ENCODE data around the gene YJEFN3. TPM values are rescaled to one million over a fixed set of nuclear protein-coding genes. Genes with fewer than 3 reads are reported as not detected.

YJEFN3 gene
- total RNA-seq, 4 donors from 2014 or later = 0.08 to 0.57 (median 0.15) TPM

DNA sequence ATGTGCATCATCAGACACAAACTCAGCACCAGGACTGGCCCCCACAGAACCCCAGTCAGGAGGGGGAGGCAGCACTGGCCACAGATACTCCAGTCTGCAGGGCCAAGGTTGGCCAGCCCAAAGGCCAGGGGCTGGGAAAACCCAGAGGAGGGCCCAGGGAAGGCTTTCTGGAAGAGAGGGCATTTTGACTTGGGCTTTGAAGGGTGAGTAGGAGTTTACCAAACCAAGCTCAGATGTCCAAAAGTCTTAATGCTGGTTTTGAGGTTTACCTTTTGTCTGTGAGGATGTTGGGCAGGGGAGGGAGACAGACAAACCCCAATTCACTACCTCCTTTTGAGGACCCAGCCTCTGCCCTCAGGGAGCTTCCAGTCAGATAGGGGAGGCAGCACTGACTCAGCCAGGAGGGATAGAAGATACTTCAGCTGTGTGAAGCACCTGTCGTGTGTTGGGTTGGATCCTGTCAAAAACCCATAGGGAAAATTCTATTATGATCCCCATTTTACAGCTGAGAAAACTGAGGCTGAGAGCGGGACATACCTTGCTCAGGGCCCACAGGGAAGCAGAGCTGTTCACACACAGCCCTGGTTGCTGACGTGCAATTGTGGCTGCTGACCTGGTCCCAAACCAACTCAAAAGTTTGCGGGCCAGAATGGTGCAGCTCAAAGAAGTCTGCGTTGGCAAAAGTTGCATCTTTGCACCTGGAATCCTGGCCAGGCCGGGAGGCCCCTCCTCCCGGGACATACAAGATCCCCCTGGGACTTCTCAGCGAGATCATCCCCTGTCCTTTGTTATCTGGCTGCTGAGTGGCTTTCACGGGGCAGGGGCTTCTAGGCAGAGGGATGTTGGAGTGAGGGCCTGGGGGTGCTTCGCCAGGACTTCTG is 22.5 kb downstream of the YJEFN3 start:
- Histone ChIP-seq H3K27ac (no peak overlapping the region), H3K36me3 (no peaks in the 10 kb centered on the region), H3K9me3 (no peaks in the 10 kb centered on the region), H3K27me3 (peaks cover 0 to 58% (median 0%) of the 10 kb centered on the region in 4 donors), H3K4me1 (peaks cover 0 to 6% (median 4%) of the 10 kb centered on the region in 3 donors), H3K4me3 (no peak overlapping the region)
- TF ChIP-seq, protein P1, sequence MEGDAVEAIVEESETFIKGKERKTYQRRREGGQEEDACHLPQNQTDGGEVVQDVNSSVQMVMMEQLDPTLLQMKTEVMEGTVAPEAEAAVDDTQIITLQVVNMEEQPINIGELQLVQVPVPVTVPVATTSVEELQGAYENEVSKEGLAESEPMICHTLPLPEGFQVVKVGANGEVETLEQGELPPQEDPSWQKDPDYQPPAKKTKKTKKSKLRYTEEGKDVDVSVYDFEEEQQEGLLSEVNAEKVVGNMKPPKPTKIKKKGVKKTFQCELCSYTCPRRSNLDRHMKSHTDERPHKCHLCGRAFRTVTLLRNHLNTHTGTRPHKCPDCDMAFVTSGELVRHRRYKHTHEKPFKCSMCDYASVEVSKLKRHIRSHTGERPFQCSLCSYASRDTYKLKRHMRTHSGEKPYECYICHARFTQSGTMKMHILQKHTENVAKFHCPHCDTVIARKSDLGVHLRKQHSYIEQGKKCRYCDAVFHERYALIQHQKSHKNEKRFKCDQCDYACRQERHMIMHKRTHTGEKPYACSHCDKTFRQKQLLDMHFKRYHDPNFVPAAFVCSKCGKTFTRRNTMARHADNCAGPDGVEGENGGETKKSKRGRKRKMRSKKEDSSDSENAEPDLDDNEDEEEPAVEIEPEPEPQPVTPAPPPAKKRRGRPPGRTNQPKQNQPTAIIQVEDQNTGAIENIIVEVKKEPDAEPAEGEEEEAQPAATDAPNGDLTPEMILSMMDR (IDR thresholded peaks at IDR 0.05) = no peak
- TF ChIP-seq POLR2A (IDR thresholded peaks at IDR 0.05) = no peak
- 65 to 75% methylated on average over 4 to 7 of the region's 10 CpGs for WGBS, 2 donors
- no peak for DNase-seq
- intact Hi-C loops (cut with DNase I) = no loop called here

- intact Hi-C loops (cut with DNase I) = no loop called here
- no peak for DNase-seq
- 58 to 80% methylated on average over 1 to 10 of the region's 14 CpGs for WGBS, 2 donors
- TF ChIP-seq, protein P1 (IDR thresholded peaks at IDR 0.05) = no peak
- TF ChIP-seq POLR2A (IDR thresholded peaks at IDR 0.05) = no peak
- H3K36me3 ChIP-seq = no peaks in the 10 kb centered on the region
- no peak overlapping the region for H3K27ac ChIP-seq
- H3K4me1 ChIP-seq = peaks cover 0 to 1% (median under 1%) of the 10 kb centered on the region in 3 donors
- H3K27me3 ChIP-seq = peaks cover 0 to 52% (median 0%) of the 10 kb centered on the region in 4 donors
- H3K9me3 ChIP-seq = no peaks in the 10 kb centered on the region
- H3K4me3 ChIP-seq = no peak overlapping the region
These were observed 23.1 kb downstream of the YJEFN3 start for GRCh38 chr19:19551853-19552192.

GRCh38 chr19:19552798-19553197 is 24.1 kb downstream of the YJEFN3 start:
- intact Hi-C loops (cut with DNase I) = no loop called here
- Histone ChIP-seq H3K27me3 (peaks cover 0 to 42% (median 0%) of the 10 kb centered on the region in 4 donors), H3K27ac (no peak overlapping the region), H3K9me3 (no peaks in the 10 kb centered on the region), H3K36me3 (no peaks in the 10 kb centered on the region), H3K4me3 (no peak overlapping the region), H3K4me1 (no peaks in the 10 kb centered on the region)
- 42% methylated on average over 3 of the region's 6 CpGs; no CpG with 5 or more reads in 1 of the 2 donors for WGBS, 2 donors
- TF ChIP-seq, protein P1 (IDR thresholded peaks at IDR 0.05) = peak in 5 of 6 experiments; percentile 20 to 63 (median 46)
- no peak for TF ChIP-seq POLR2A (IDR thresholded peaks at IDR 0.05)
- no peak for DNase-seq

- no peak for DNase-seq
- H3K27ac ChIP-seq = no peak overlapping the region
- H3K9me3 ChIP-seq = no peaks in the 10 kb centered on the region
- H3K36me3 ChIP-seq = no peaks in the 10 kb centered on the region
- intact Hi-C loops (cut with DNase I) = no loop called here
- TF ChIP-seq, protein P1 (IDR thresholded peaks at IDR 0.05) = no peak
- TF ChIP-seq POLR2A (IDR thresholded peaks at IDR 0.05) = no peak
- H3K27me3 ChIP-seq = peaks cover 0 to 33% (median 0%) of the 10 kb centered on the region in 4 donors
- no peaks in the 10 kb centered on the region for H3K4me1 ChIP-seq
- 91 to 100% methylated on average over 2 to 7 of the region's 10 CpGs for WGBS, 2 donors
- no peak overlapping the region for H3K4me3 ChIP-seq
These were observed 25.0 kb downstream of the YJEFN3 start for GRCh38 chr19:19553670-19554069.

Measured in esophagus squamous epithelium (tissue), 5 donors.